Neural progenitor cell (in vitro differentiated cells): Measurements from ENCODE around the gene PHKA1. TPM values are rescaled to one million over a fixed set of nuclear protein-coding genes. Genes with fewer than 3 reads are reported as not detected.

ENCODE experiments used
- DNase-seq: peaks from one replicate; pipeline ENCODE4 v3.0.0-alpha.2; 2016; ENCODE audit warnings: low spot score
- H2AFZ ChIP-seq: fragments of 200-600 bp; sonication (generic); replicated peaks from 2 replicates; pipeline ENCODE4 v1.6.1; 2016; ENCODE audit warnings: antibody characterized with exemption
- H3F3A ChIP-seq: fragments of 200-600 bp; sonication (generic); 2 replicates; pipeline ENCODE4 v1.6.1; 2016; ENCODE audit warnings: antibody characterized with exemption, low read depth
- H3K27ac ChIP-seq: fragments of 200-600 bp; sonication (generic); 2 replicates; pipeline ENCODE4 v1.5.1; 2016; ENCODE audit warnings: mild to moderate bottlenecking
- H3K27me3 ChIP-seq: fragments of 200-600 bp; sonication (generic); 2 replicates; pipeline ENCODE4 v1.6.1; 2016; ENCODE audit warnings: mild to moderate bottlenecking, moderate library complexity
- H3K36me3 ChIP-seq: fragments of 200-600 bp; sonication (generic); 2 replicates; pipeline ENCODE4 v1.5.1; 2016
- H3K4me1 ChIP-seq: fragments of 200-600 bp; sonication (generic); 2 replicates; pipeline ENCODE4 v1.6.1; 2016; ENCODE audit warnings: mixed run types
- H3K4me2 ChIP-seq: fragments of 200-600 bp; sonication (generic); 2 replicates; pipeline ENCODE4 v1.6.1; 2016
- H3K4me3 ChIP-seq: fragments of 200-600 bp; sonication (generic); 2 replicates; pipeline ENCODE4 v1.5.1; 2016
- H3K79me2 ChIP-seq: fragments of 200-600 bp; sonication (generic); 2 replicates; pipeline ENCODE4 v1.6.1; 2016; ENCODE audit warnings: low read depth
- H3K9ac ChIP-seq: fragments of 200-600 bp; sonication (generic); 2 replicates; pipeline ENCODE4 v1.6.1; 2016
- H3K9me3 ChIP-seq: fragments of 200-600 bp; sonication (generic); 2 replicates; pipeline ENCODE4 v1.5.1; 2016; ENCODE audit warnings: low read depth
- H4K20me1 ChIP-seq: fragments of 200-600 bp; sonication (generic); 2 replicates; pipeline ENCODE4 v1.6.1; 2016; ENCODE audit warnings: low read depth
- H3K27ac Mint-ChIP-seq: 3 replicates; pipeline ENCODE4 v1.8.0; 2021; ENCODE audit warnings: mixed read lengths
- H3K27me3 Mint-ChIP-seq: 2 replicates; pipeline ENCODE4 v1.8.0; 2022; ENCODE audit warnings: low read depth, mild to moderate bottlenecking, inconsistent platforms, moderate library complexity, mixed read lengths; ENCODE audit not compliant: insufficient read depth
- H3K36me3 Mint-ChIP-seq: 3 replicates; pipeline ENCODE4 v1.8.0; 2021; ENCODE audit warnings: mixed read lengths
- H3K4me1 Mint-ChIP-seq: 3 replicates; pipeline ENCODE4 v1.8.0; 2021; ENCODE audit warnings: mixed read lengths
- H3K4me3 Mint-ChIP-seq: 3 replicates; pipeline ENCODE4 v1.8.0; 2021; ENCODE audit warnings: mild to moderate bottlenecking, moderate library complexity, mixed read lengths
- H3K9me3 Mint-ChIP-seq: 3 replicates; pipeline ENCODE4 v1.8.0; 2020; ENCODE audit warnings: mixed read lengths
- EZH2 ChIP-seq: fragments of 200-600 bp; sonication (generic); IDR thresholded peaks from 2 replicates; pipeline ENCODE4 v1.6.1; 2017; ENCODE audit warnings: antibody characterized with exemption, mild to moderate bottlenecking, moderate library complexity
- EZH2phosphoT487 ChIP-seq: fragments of 200-600 bp; sonication (generic); IDR thresholded peaks from 2 replicates; pipeline ENCODE4 v1.6.1; 2017; ENCODE audit warnings: antibody characterized with exemption
- total RNA-seq: library from RNA; depleted of rRNA; stranded (reverse); fragments of >200 nt; gene quantifications from 2 replicates; pipeline ENCODE4 v1.2.3, GENCODE V29; 2015; ENCODE audit warnings: low replicate concordance
- TF ChIP-seq, protein P1 (sequence below): fragments of 200-600 bp; sonication (generic); IDR thresholded peaks from 2 replicates; pipeline ENCODE4 v1.5.1; 2017; ENCODE audit warnings: antibody characterized with exemption, mild to moderate bottlenecking

PHKA1 gene
- total RNA-seq, 1 donor from 2014 or later, result 5.1 TPM

DNA sequence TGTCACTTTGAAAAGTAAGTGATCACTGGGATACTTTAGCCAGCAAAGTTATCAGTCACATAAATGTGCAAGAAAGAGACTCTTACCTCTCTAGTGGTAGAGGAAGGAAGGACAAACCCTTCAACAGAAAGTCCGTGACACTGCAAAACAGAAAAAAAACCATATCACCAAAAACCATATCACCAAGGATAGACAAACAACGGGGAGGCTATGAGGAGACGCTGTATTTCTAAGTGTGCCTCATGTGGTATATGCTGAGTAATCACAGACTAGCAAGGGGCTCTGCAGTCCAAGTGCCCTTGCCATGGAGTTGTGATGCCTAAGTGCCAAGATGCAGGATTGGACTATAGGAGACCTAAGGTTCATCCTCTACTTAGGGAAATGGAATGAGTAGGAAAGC is 129.9 kb downstream of the PHKA1 start:
- Mint-ChIP-seq H3K27me3 (no peaks in the 10 kb centered on the region), H3K9me3 (peaks cover 4% of the 10 kb centered on the region), H3K36me3 (no peaks in the 10 kb centered on the region), H3K27ac (no peak overlapping the region), H3K4me1 (no peaks in the 10 kb centered on the region), H3K4me3 (no peak overlapping the region)
- H3F3A ChIP-seq, result no peaks in the 10 kb centered on the region
- H3K4me1 ChIP-seq, result no peaks in the 10 kb centered on the region
- H2AFZ ChIP-seq, result no peak overlapping the region
- H3K36me3 ChIP-seq, result no peaks in the 10 kb centered on the region
- H3K27me3 ChIP-seq, result no peaks in the 10 kb centered on the region
- no peak overlapping the region for H3K9ac ChIP-seq
- no peak overlapping the region for H3K4me2 ChIP-seq
- DNase-seq, result no peak
- TF ChIP-seq, protein P1, sequence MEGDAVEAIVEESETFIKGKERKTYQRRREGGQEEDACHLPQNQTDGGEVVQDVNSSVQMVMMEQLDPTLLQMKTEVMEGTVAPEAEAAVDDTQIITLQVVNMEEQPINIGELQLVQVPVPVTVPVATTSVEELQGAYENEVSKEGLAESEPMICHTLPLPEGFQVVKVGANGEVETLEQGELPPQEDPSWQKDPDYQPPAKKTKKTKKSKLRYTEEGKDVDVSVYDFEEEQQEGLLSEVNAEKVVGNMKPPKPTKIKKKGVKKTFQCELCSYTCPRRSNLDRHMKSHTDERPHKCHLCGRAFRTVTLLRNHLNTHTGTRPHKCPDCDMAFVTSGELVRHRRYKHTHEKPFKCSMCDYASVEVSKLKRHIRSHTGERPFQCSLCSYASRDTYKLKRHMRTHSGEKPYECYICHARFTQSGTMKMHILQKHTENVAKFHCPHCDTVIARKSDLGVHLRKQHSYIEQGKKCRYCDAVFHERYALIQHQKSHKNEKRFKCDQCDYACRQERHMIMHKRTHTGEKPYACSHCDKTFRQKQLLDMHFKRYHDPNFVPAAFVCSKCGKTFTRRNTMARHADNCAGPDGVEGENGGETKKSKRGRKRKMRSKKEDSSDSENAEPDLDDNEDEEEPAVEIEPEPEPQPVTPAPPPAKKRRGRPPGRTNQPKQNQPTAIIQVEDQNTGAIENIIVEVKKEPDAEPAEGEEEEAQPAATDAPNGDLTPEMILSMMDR, result no peak
- TF ChIP-seq EZH2phosphoT487 (no peak), EZH2 (no peak)
- no peak overlapping the region for H3K27ac ChIP-seq
- H4K20me1 ChIP-seq, result no peaks in the 10 kb centered on the region
- H3K79me2 ChIP-seq, result no peaks in the 10 kb centered on the region
- H3K4me3 ChIP-seq, result no peak overlapping the region
- H3K9me3 ChIP-seq, result no peaks in the 10 kb centered on the region

DNA sequence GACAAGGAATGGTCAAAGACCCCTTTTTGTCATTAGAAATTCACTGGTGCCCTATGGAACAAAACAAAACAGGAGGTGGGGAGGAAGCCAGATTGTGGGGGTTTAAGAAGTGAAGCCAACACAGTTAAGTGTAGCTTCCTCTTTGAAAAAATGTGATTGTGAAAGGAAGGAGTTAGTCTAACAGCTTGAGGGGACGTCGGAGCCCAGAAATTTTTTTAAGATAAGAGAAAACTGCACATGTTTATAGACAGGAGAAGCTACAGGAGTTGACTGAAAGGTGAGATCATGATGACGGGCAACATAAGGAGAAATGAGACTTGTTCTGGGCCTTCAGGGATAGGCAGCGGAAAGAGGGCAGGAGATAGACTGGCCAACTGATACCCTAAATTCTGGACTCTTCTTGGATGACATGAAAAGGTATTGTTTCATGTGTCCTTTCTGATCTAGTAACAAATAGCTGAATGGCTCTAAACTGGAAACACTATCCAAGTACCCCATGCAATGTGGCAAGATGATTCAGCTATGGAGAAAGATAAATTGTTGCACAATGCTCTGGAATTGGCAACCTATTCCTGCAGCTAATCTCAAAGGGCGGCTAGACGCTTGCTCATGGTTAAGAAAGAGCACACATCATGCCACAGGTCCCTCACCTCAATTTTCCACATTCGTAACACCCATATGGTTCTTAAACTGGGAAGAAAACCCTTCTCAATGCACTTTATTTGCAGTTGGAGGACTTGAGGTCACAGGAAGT is 137.8 kb downstream of the PHKA1 start:
- Mint-ChIP-seq H3K27me3 (no peaks in the 10 kb centered on the region), H3K4me3 (no peak overlapping the region), H3K27ac (no peak overlapping the region), H3K36me3 (no peaks in the 10 kb centered on the region), H3K9me3 (no peaks in the 10 kb centered on the region), H3K4me1 (no peaks in the 10 kb centered on the region)
- Histone ChIP-seq H3K4me3 (no peak overlapping the region), H3K4me2 (no peak overlapping the region), H3K4me1 (no peaks in the 10 kb centered on the region), H3F3A (no peaks in the 10 kb centered on the region), H3K79me2 (peaks cover 8% of the 10 kb centered on the region), H3K36me3 (no peaks in the 10 kb centered on the region), H3K27me3 (no peaks in the 10 kb centered on the region), H2AFZ (no peak overlapping the region), H3K9me3 (no peaks in the 10 kb centered on the region), H4K20me1 (no peaks in the 10 kb centered on the region), H3K9ac (no peak overlapping the region), H3K27ac (no peak overlapping the region)
- TF ChIP-seq EZH2phosphoT487 (no peak), EZH2 (no peak)
- TF ChIP-seq, protein P1, result no peak
- DNase-seq, result no peak

DNA sequence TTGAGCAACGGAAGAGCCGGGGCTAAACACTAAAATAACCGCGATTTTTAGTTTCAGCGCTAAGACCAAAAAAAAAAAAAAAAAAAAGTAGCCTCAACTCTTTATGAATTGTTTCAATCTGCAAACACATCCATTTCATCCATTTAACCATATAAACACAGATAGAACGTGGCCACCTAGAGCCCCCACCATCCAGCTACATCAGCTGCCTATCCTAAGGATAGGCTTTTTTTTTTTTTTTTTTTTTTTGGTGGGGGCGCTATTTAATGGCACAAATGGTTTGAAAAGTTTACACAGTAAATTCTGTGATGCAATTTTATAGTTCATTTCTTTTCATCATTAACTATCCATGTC is 141.0 kb downstream of the PHKA1 start:
- Mint-ChIP-seq H3K27me3 (no peaks in the 10 kb centered on the region), H3K4me3 (peak overlapping the region; percentile 94), H3K27ac (no peak overlapping the region), H3K36me3 (peaks cover 2% of the 10 kb centered on the region), H3K9me3 (no peaks in the 10 kb centered on the region), H3K4me1 (peaks cover 2% of the 10 kb centered on the region)
- no peak for TF ChIP-seq EZH2phosphoT487
- TF ChIP-seq, protein P1, result no peak
- no peak for TF ChIP-seq EZH2
- no peaks in the 10 kb centered on the region for H3K36me3 ChIP-seq
- H3K4me2 ChIP-seq, result peak overlapping the region; percentile 72
- no peaks in the 10 kb centered on the region for H3F3A ChIP-seq
- H3K9ac ChIP-seq, result no peak overlapping the region
- H3K9me3 ChIP-seq, result no peaks in the 10 kb centered on the region
- no peaks in the 10 kb centered on the region for H3K4me1 ChIP-seq
- no peaks in the 10 kb centered on the region for H4K20me1 ChIP-seq
- peak overlapping the region; percentile 99 for H2AFZ ChIP-seq
- H3K4me3 ChIP-seq, result peak overlapping the region; percentile 86
- H3K79me2 ChIP-seq, result peaks cover 8% of the 10 kb centered on the region
- H3K27ac ChIP-seq, result no peak overlapping the region
- no peak for DNase-seq
- H3K27me3 ChIP-seq, result no peaks in the 10 kb centered on the region
